ENCODE data around the gene CTDSPL.
A peak's percentile ranks its signal among the peaks of the same experiment; 100 is the strongest.

The CTDSPL gene

GRCh38 chr3:37993460-37993819, 131.8 kb downstream of the CTDSPL start:
- no peak for DNase-seq (ENCODE audit: insufficient read length)
- no peak for FAIRE-seq
- TF ChIP-seq POLR2A (IDR thresholded peaks at IDR 0.05; ENCODE audit: low read depth, low read length) (no peak), POLR2AphosphoS5 (IDR thresholded peaks at IDR 0.05; ENCODE audit: low read depth, low read length) (no peak), TAF1 (IDR thresholded peaks at IDR 0.05; ENCODE audit: borderline replicate concordance, low read depth, low read length) (no peak)

- FAIRE-seq (peak; percentile 96), DNase-seq (ENCODE audit: insufficient read length) (peak; percentile 62)
- peak; percentile 94 for TF ChIP-seq POLR2A (IDR thresholded peaks at IDR 0.05; ENCODE audit: low read depth, low read length)
- peak; percentile 84; the same call in 1 of the 2 replicates for TF ChIP-seq TAF1 (IDR thresholded peaks at IDR 0.05; ENCODE audit: borderline replicate concordance, low read depth, low read length)
- peak; percentile 90 for TF ChIP-seq POLR2AphosphoS5 (IDR thresholded peaks at IDR 0.05; ENCODE audit: low read depth, low read length)
These were observed 132.3 kb downstream of the CTDSPL start for GRCh38 chr3:37993820-37994638.

- FAIRE-seq (no peak), DNase-seq (ENCODE audit: insufficient read length) (no peak)
- TF ChIP-seq TAF1 (IDR thresholded peaks at IDR 0.05; ENCODE audit: borderline replicate concordance, low read depth, low read length) = no peak
- no peak for TF ChIP-seq POLR2AphosphoS5 (IDR thresholded peaks at IDR 0.05; ENCODE audit: low read depth, low read length)
- no peak for TF ChIP-seq POLR2A (IDR thresholded peaks at IDR 0.05; ENCODE audit: low read depth, low read length)
These were observed 132.9 kb downstream of the CTDSPL start for GRCh38 chr3:37994639-37994972.

- no peak for DNase-seq (ENCODE audit: insufficient read length)
- no peak for TF ChIP-seq POLR2AphosphoS5 (IDR thresholded peaks at IDR 0.05; ENCODE audit: low read depth, low read length)
- no peak for TF ChIP-seq TAF1 (IDR thresholded peaks at IDR 0.05; ENCODE audit: borderline replicate concordance, low read depth, low read length)
- TF ChIP-seq POLR2A (IDR thresholded peaks at IDR 0.05; ENCODE audit: low read depth, low read length) = no peak
- no peak for FAIRE-seq
These were observed 134.3 kb downstream of the CTDSPL start for GRCh38 chr3:37995652-37996641.

GRCh38 chr3:37996785-37997301, 135.2 kb downstream of the CTDSPL start:
- peak; percentile 99 for FAIRE-seq
- TF ChIP-seq POLR2AphosphoS5 (IDR thresholded peaks at IDR 0.05; ENCODE audit: low read depth, low read length) (no peak), POLR2A (IDR thresholded peaks at IDR 0.05; ENCODE audit: low read depth, low read length) (no peak), TAF1 (IDR thresholded peaks at IDR 0.05; ENCODE audit: borderline replicate concordance, low read depth, low read length) (no peak)
- DNase-seq (ENCODE audit: insufficient read length) = no peak

GRCh38 chr3:37997342-37997741, 135.7 kb downstream of the CTDSPL start:
- TF ChIP-seq TAF1 (IDR thresholded peaks at IDR 0.05; ENCODE audit: borderline replicate concordance, low read depth, low read length) = no peak
- no peak for TF ChIP-seq POLR2A (IDR thresholded peaks at IDR 0.05; ENCODE audit: low read depth, low read length)
- no peak for TF ChIP-seq POLR2AphosphoS5 (IDR thresholded peaks at IDR 0.05; ENCODE audit: low read depth, low read length)
- no peak for DNase-seq (ENCODE audit: insufficient read length)
- FAIRE-seq = no peak

GRCh38 chr3:37997791-37998370, 136.2 kb downstream of the CTDSPL start:
- no peak for FAIRE-seq

GRCh38 chr3:37999836-38000235, 138.2 kb downstream of the CTDSPL start:
- FAIRE-seq (no peak), DNase-seq (ENCODE audit: insufficient read length) (no peak)
- no peak for TF ChIP-seq POLR2AphosphoS5 (IDR thresholded peaks at IDR 0.05; ENCODE audit: low read depth, low read length)
- no peak for TF ChIP-seq TAF1 (IDR thresholded peaks at IDR 0.05; ENCODE audit: borderline replicate concordance, low read depth, low read length)
- no peak for TF ChIP-seq POLR2A (IDR thresholded peaks at IDR 0.05; ENCODE audit: low read depth, low read length)

More at GRCh38 chr3:37997791-37998370, 136.2 kb downstream of the CTDSPL start:
- TF ChIP-seq TAF1 (IDR thresholded peaks at IDR 0.05; ENCODE audit: borderline replicate concordance, low read depth, low read length) (no peak), POLR2A (IDR thresholded peaks at IDR 0.05; ENCODE audit: low read depth, low read length) (no peak), POLR2AphosphoS5 (IDR thresholded peaks at IDR 0.05; ENCODE audit: low read depth, low read length) (no peak)
- no peak for DNase-seq (ENCODE audit: insufficient read length)

- no peak for TF ChIP-seq POLR2A (IDR thresholded peaks at IDR 0.05; ENCODE audit: low read depth, low read length)
- no peak for TF ChIP-seq POLR2AphosphoS5 (IDR thresholded peaks at IDR 0.05; ENCODE audit: low read depth, low read length)
- TF ChIP-seq TAF1 (IDR thresholded peaks at IDR 0.05; ENCODE audit: borderline replicate concordance, low read depth, low read length) = no peak
- FAIRE-seq = no peak
- no peak for DNase-seq (ENCODE audit: insufficient read length)
These were observed 138.7 kb downstream of the CTDSPL start for GRCh38 chr3:38000242-38000916.

GRCh38 chr3:38000965-38001455, 139.3 kb downstream of the CTDSPL start:
- FAIRE-seq (no peak), DNase-seq (ENCODE audit: insufficient read length) (no peak)
- TF ChIP-seq POLR2AphosphoS5 (IDR thresholded peaks at IDR 0.05; ENCODE audit: low read depth, low read length) (no peak), TAF1 (IDR thresholded peaks at IDR 0.05; ENCODE audit: borderline replicate concordance, low read depth, low read length) (no peak), POLR2A (IDR thresholded peaks at IDR 0.05; ENCODE audit: low read depth, low read length) (no peak)

All from GM12892 (cell line).